Ishikawa (cell line): ENCODE results near the gene UTF1.

Experiments used
- CEBPB ChIP-seq: IDR thresholded peaks from 2 replicates; pipeline ENCODE4 v1.6.1; 2012
- CREB1 ChIP-seq: IDR thresholded peaks from 2 replicates; pipeline ENCODE4 v1.6.1; 2012; ENCODE audit warnings: low read depth
- EGR1 ChIP-seq: IDR thresholded peaks from 2 replicates; pipeline ENCODE4 v1.6.1; 2012
- EP300 ChIP-seq: IDR thresholded peaks from 2 replicates; pipeline ENCODE4 v1.6.1; 2012; ENCODE audit warnings: borderline replicate concordance
- FOXM1 ChIP-seq: IDR thresholded peaks from 2 replicates; pipeline ENCODE4 v1.6.1; 2012; ENCODE audit warnings: low read depth, borderline replicate concordance
- MAX ChIP-seq: IDR thresholded peaks from 2 replicates; pipeline ENCODE4 v1.6.1; 2012
- NFIC ChIP-seq: IDR thresholded peaks from 2 replicates; pipeline ENCODE4 v1.6.1; 2012
- RAD21 ChIP-seq: IDR thresholded peaks from 2 replicates; pipeline ENCODE4 v1.6.1; 2012; ENCODE audit warnings: low read depth
- REST ChIP-seq: IDR thresholded peaks from 2 replicates; pipeline ENCODE4 v1.6.1; 2012; ENCODE audit warnings: low read depth, mild to moderate bottlenecking
- TAF1 ChIP-seq: IDR thresholded peaks from 2 replicates; pipeline ENCODE4 v1.6.1; 2012; ENCODE audit warnings: low read depth, mild to moderate bottlenecking
- TCF12 ChIP-seq: IDR thresholded peaks from 2 replicates; pipeline ENCODE4 v1.6.1; 2012; ENCODE audit warnings: low read depth
- TEAD4 ChIP-seq: IDR thresholded peaks from 2 replicates; pipeline ENCODE4 v1.6.1; 2012
- USF1 ChIP-seq: IDR thresholded peaks from 2 replicates; pipeline ENCODE4 v1.6.1; 2012
- YY1 ChIP-seq: IDR thresholded peaks from 2 replicates; pipeline ENCODE4 v1.6.1; 2012; ENCODE audit warnings: low read depth
- ZBTB7A ChIP-seq: IDR thresholded peaks from 2 replicates; pipeline ENCODE4 v1.6.1; 2012; ENCODE audit warnings: low read depth

The UTF1 gene

GRCh38 chr10:133199488-133199885 is 30.5 kb upstream of the UTF1 start:
- TF ChIP-seq YY1 (no peak), RAD21 (no peak), EP300 (no peak), TAF1 (no peak), TEAD4 (no peak)

GRCh38 chr10:133199992-133200611 is 29.9 kb upstream of the UTF1 start:
- TF ChIP-seq TEAD4 (no peak), ZBTB7A (peak; percentile 8; the same call in 1 of the 2 replicates)

- TF ChIP-seq TAF1: no peak
- no peak for TF ChIP-seq TCF12
- no peak for TF ChIP-seq REST
- TF ChIP-seq CEBPB: no peak
- no peak for TF ChIP-seq EGR1
- 0 out of 2 replicates have a peak, but pooled peaks have one; percentile 15 for TF ChIP-seq ZBTB7A
Measured at GRCh38 chr10:133200621-133201031, 29.4 kb upstream of the UTF1 start.

- no peak for TF ChIP-seq MAX
- no peak for TF ChIP-seq REST
- no peak for TF ChIP-seq EP300
- TF ChIP-seq CREB1: no peak
- TF ChIP-seq FOXM1: no peak
- no peak for TF ChIP-seq NFIC
- no peak for TF ChIP-seq ZBTB7A
- no peak for TF ChIP-seq CEBPB
- no peak for TF ChIP-seq TAF1
- no peak for TF ChIP-seq EGR1
- TF ChIP-seq RAD21: no peak
- no peak for TF ChIP-seq YY1
- TF ChIP-seq USF1: no peak
- no peak for TF ChIP-seq TCF12
Measured at GRCh38 chr10:133201151-133201947, 28.7 kb upstream of the UTF1 start.

- no peak for TF ChIP-seq YY1
- no peak for TF ChIP-seq REST
- no peak for TF ChIP-seq TAF1
- TF ChIP-seq RAD21: no peak
- no peak for TF ChIP-seq EGR1
- TF ChIP-seq USF1: no peak
Measured at GRCh38 chr10:133201948-133202725, 27.9 kb upstream of the UTF1 start.
